ENCODE measurements around the gene CRAT.

DNA sequence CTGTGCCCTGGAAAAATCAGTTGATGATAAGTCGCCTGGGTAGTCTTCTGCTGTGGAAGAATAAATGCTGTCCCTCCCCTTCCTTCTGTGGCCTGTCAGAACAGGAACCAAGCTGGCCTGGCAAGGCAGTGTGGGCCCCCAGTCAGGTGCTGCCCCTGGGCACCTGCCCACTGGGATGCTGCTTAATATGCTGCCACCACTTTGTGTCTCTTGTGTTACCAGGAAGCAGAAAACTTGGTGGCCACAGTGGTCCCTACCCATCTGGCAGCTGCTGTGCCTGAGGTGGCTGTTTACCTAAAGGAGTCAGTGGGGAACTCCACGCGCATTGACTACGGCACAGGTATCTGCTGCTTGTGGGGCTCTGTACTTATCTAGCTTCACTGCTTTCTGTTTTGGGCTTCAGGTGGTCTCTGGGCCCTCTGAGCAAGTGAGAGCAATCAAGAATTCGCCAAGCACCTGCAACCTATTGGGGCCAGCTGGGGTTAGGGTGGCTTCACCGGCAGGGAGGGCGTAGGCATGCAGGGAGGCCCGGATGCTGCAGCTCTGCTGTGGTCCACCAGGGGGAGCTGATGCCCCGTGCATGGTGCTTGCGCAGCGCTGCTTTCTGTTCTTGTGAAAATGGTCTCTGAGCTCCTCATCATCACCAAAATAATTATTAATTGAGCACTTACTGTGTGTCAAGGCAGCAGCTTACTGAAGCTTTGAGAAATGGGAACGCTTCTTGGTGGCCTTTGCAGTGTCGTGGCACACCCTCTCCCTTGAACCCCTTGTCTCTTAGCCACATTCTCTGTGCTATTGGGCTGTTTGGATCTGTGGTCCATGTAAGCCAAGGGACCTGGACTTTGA, 20.9 kb upstream of the CRAT start:
- TF ChIP-seq, protein P1, sequence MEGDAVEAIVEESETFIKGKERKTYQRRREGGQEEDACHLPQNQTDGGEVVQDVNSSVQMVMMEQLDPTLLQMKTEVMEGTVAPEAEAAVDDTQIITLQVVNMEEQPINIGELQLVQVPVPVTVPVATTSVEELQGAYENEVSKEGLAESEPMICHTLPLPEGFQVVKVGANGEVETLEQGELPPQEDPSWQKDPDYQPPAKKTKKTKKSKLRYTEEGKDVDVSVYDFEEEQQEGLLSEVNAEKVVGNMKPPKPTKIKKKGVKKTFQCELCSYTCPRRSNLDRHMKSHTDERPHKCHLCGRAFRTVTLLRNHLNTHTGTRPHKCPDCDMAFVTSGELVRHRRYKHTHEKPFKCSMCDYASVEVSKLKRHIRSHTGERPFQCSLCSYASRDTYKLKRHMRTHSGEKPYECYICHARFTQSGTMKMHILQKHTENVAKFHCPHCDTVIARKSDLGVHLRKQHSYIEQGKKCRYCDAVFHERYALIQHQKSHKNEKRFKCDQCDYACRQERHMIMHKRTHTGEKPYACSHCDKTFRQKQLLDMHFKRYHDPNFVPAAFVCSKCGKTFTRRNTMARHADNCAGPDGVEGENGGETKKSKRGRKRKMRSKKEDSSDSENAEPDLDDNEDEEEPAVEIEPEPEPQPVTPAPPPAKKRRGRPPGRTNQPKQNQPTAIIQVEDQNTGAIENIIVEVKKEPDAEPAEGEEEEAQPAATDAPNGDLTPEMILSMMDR (conservative IDR thresholded peaks at IDR 0.05; ENCODE audit: low read length), result peak; percentile 99
- no peak for TF ChIP-seq EZH2phosphoT487 (IDR thresholded peaks at IDR 0.05; ENCODE audit: borderline replicate concordance, low read depth, low read length)

Measured in OCI-LY7 (cell line).